HG02870 (cell line): ENCODE measurements around the gene TCIRG1.
"Not testable (repeated sequence)": the region's sequence is repeated elsewhere in the genome, so short reads cannot be mapped to it uniquely, and the experiment has no call there.

Experiments
- ATAC-seq: cut with Tn5 transposase; IDR thresholded peaks from one replicate; pipeline ENCODE4 v1.9.1; 2021; ENCODE audit warnings: mild to moderate bottlenecking, moderate library complexity; ENCODE audit not compliant: unreplicated experiment

The TCIRG1 gene

GRCh38 chr11:68077617-68078582 is 39.1 kb downstream of the TCIRG1 start:
- no peak for ATAC-seq

DNA sequence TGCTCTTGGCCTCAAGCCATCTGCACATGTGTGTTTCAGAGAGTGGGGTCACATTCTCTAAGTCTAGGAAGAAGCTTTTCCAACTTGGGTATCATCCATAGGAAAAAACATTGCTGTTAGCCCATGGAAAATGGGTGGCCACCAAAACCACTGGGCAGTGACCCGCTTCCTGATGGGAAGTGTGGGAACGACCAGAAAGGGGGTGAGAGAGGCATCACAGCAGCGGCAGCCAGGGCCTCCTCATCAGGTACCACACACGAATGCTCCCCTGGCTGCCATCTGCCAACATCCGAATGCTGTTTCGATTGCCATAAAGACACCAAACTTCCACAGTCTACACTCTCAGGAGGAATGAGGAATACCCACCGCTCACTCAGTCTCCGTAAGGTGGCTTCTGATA is 42.0 kb downstream of the TCIRG1 start:
- ATAC-seq, result no peak

DNA sequence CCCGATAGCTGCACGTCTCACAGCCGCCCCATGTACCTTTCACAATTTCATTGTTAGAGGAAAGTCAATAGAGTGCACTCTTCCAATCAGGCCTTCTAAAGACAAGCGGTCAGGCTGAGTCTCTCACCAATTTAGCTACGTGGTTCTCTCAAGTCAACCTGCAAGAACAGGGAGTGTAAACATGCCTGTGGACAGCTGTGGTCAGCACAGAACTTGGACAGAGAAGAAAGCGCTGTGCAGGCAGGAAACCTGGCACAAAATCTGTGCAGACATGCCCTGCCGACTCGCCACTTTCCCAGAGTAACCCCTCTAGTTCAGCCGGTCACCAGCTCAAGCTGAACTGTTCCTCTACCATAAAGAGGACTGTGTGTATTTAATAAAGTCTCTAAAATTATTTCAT is 42.9 kb downstream of the TCIRG1 start:
- ATAC-seq, result no peak

DNA sequence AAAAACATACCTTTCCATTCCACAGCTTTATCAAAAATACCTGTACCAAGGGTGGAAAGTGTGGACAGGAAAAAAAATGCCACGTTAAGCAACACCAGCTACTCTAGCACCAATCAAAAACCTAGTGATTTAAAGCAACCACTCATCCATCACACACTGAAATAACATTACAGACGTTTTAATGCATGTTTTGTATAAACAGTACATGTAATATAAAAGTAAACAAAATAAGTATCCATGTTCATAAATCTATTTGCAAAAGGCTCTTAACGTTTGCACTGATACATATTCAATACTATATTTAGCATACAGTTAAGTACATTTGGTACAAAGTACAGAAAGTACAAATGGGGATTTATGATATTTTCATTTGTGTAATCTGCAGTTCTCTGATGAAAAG is 43.7 kb downstream of the TCIRG1 start:
- no peak for ATAC-seq

DNA sequence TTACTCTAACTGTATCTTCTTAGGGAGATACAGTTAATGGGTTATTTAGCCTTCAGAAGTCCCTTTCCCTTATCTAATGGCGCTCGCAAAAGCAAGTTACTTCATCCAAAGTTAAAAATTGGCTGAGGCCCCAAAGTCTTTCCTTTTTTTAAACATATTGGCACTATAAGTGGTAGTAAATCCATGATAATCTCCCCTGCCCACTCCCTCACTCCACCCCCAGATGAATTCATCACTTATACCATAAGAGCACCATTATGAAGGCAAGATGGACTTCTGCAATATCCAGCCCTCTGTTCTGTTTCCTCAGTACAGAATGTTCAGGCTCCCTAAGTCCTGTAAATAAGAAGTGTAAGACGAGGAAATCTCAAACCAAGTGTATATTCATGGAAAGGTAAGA is 44.7 kb downstream of the TCIRG1 start:
- no peak for ATAC-seq

- no peak for ATAC-seq
Measured at GRCh38 chr11:68089679-68090078, 50.9 kb downstream of the TCIRG1 start.

- no peak for ATAC-seq
Measured at GRCh38 chr11:68090287-68090686, 51.5 kb downstream of the TCIRG1 start.

DNA sequence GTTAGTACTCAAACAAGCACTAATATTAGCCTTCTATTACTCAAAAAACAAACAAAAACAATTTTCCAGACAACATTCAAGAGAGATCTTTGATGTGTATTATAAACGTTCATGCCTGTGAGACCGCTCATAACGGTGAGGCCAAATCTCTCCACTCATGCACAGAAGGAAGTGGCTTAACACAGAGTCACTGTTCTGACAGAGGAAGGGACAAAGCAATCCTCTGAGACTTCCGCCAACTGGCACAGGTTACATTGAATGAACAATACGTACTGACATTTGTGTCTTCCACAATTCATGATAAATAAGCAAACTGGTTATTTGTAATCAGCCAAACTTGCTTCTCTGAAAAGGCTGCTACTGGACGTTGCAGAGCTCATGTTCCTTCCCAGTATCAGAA is 51.9 kb downstream of the TCIRG1 start:
- ATAC-seq, result peak; percentile 47

DNA sequence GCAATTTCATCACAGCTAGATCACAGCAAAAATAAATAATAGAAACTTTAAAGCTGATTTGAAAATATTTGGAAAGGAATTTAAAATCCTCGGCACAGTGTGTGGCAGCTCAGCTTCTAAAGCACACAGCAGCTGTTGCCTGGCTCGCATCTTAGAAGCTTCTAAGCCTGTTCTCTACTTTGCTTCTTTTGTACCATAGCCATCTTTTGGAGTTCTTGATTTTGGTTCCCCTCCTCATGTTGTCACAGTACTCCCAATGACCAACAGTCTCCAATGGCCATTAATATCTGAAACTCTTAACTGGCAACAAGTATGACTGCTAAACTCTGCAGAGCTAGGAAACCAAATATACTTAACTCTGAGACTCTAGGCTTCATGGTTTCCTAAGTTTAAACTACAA is 53.6 kb downstream of the TCIRG1 start:
- ATAC-seq, result no peak

GRCh38 chr11:68092946-68093345 is 54.1 kb downstream of the TCIRG1 start:
- ATAC-seq, result not testable (repeated sequence)

DNA sequence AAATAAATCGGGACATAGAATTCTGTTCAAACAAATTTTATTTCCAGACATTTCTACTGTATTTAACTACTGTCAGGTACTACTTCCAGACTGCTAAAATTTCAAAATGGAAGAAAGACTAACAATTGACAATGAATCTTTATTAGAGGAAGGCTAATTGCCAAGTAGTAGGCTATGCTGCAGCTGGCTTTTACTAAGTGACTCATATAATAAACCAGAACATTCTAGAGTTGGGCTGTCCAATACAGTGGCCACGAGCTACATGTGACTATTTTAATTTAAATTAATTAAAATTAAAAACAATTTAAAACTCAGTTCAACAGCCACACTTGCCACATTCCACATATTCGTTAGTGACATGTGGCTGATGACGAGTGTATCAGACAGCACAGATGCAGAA is 54.7 kb downstream of the TCIRG1 start:
- no peak for ATAC-seq

DNA sequence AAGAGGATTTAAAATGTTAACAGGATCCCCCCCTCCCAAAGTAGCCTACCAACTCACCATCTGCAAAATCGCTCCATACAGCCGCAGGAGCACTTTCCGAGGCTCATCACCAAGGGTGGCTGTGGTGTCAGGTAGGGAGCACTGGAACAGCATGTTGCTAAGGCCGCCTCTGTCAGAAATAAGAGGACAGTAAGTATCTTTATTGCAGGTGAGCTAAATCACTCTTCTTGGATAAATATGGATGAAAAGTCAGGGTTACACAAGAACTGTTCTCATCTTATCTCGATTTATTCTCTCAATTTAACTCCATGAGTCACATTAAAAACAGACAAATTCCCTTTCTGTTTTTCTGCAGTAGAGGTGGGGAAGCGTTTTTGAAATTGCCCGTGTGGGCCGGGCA is 58.1 kb downstream of the TCIRG1 start:
- ATAC-seq, result no peak

DNA sequence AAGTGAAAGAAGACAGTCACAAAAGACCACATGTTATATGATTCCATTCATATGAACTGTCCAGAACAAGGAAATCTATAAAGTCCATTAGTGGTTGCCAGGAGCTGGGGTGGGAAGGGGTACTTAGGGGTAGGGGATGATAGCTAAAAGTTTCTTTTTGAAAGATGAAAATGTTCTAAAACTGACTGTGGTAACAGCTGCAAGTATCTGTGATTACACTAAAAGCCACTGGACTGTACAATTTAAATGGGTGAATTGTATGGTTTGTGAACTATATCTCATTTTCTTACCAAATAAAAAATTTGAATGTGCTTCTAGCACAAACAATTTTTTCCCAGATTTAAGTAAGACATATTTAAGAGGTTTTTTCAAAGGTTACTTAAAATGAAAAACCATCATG is 60.2 kb downstream of the TCIRG1 start:
- no peak for ATAC-seq

DNA sequence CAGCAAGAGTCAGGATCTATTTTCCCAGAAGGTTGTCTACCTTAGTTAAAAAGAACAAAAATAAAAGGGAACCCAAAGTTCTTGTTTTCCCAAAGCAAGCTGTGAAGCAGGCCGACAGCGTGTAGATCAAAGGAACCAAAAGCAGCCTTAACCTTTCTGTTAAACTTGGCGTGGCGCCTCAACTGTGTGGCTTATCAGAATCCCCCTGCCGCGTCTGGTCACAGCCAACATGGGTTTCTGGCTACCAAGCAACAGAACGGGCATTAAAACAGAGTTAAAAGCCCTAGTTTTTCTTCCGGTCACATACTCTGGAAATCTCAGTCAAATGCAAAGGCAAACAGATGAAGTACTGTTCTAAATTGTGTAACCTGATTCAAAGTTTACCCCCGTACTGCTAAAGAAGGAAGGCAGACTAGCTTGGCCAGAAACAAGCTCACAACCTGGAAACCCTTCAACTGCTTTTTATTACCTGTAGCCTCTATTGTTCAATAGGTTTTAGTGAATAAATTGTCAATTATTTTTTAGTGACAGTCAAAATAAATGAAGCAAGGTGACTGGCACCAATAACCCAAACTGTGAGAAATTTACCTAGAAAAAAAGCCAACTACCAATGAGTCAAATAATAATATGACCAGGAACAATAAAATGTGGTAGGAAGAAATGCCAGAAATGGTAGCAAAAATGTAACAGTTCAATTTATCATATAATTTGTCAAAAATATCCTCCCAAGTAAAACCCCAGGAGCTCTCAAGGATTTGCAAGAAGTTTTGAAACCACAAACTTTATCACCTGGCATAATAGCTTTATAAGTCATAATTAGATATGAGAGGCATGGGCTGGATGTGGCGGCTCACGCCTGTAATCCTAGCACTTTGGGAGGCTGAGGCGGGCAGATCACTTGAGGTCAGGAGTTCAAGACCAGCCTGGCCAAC is 60.9 kb downstream of the TCIRG1 start:
- ATAC-seq, result no peak
